ENCODE data around the gene TMEFF2.

TMEFF2 gene

GRCh38 chr2:192007581-192008228, 187.0 kb downstream of the TMEFF2 start:
- no peak for FAIRE-seq

DNA sequence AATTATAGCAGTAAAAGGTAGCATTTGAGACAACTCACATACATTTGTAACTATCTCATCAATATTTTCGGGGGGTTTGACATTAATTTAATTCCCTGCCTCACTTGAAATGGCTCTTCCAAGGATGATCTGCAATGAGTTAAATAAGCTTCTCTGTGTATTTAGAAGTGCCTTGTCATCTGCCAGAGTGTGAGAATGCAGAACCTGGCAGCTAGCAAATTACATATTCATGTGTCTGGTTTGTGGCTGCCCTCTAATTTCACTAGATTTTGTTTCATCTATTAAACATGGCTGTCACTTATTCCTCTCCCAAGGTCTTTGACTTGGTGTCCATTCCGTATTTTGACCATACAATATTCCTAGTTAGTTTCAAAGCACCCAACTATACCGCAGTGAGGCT, 189.5 kb downstream of the TMEFF2 start:
- no peak for FAIRE-seq

DNA sequence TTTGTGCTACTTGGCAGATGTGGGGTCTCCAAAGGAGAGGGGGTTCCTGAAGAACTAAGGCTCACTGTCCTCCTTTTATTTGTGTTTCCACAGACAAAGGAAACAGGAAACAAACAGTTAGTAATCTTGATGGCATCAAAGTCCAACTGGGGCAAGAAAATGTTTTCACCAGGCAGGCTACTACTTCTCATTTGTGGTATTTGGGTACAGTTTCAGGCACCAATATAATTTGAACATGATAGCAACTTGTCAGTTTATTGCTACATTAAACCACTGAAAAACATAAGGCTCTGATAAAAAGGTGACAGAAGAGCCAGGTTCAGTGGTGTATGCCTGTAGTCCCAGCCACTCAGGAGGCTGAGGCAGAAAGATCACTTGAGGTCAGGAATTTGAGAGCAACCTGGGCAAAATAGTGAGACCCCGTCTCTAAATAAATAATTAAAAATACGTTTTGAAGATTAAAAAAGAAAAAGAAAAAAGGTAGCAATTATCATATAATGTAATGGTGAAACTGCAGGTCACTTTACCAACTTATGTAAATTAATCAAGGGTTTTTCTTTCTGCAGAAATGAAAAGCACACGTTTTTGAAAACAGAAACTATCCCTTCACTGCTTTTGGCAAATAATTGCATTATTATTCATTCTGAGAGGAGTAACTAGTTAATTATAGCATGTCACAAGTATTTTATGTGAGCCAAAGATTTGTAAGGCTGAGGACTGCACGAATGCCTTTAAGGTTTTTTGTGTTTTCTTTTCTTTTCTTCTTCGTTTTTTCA, 190.4 kb downstream of the TMEFF2 start:
- FAIRE-seq = no peak

DNA sequence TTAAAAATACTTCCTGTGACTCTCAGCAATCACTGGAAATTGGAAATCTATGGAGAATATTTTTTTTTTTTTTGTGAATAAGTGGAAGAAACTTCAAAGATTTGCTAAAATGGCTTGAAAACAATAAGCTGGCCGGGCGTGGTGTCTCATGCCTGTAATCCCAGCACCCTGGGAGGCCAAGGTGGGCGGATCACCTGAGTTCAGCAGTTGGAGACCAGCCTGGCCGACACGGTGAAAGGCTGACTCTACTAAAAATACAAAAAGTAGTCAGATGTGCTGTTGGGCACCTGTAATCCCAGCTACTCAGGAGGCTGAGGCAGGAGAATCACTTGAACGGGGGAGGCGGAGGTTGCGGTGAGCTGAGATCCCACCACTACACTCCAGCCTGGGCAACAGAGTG, 192.3 kb downstream of the TMEFF2 start:
- FAIRE-seq = no peak

- no peak for FAIRE-seq
These were observed 194.3 kb downstream of the TMEFF2 start for GRCh38 chr2:192000196-192000980.

GRCh38 chr2:191999101-191999841, 195.5 kb downstream of the TMEFF2 start:
- no peak for FAIRE-seq

- FAIRE-seq = no peak
These were observed 199.4 kb downstream of the TMEFF2 start for GRCh38 chr2:191995285-191995684.

GRCh38 chr2:191994749-191995148, 200.0 kb downstream of the TMEFF2 start:
- no peak for FAIRE-seq

GRCh38 chr2:191991442-191991841, 203.3 kb downstream of the TMEFF2 start:
- no peak for FAIRE-seq

- no peak for FAIRE-seq
These were observed 209.0 kb downstream of the TMEFF2 start for GRCh38 chr2:191985740-191986139.

DNA sequence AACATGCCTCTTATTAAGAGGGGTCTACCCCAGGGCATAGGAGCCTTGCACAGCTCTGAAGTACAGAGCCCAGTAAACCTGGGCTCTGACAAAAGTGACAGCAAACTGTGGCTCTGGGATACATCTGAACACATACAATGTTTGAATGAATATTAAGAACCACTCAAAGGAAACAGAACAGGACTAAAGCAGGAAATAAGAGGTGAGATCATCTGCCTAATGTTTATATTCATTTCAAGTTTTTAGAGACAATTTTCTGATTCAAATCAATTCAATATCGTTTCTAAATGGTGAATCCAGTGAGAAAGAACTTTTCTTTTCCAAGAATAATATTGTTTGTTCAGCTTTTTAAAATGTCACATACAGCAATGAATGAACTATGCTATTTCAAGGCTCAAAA, 211.1 kb downstream of the TMEFF2 start:
- no peak for FAIRE-seq

- no peak for FAIRE-seq
These were observed 211.5 kb downstream of the TMEFF2 start for GRCh38 chr2:191983186-191983585.

DNA sequence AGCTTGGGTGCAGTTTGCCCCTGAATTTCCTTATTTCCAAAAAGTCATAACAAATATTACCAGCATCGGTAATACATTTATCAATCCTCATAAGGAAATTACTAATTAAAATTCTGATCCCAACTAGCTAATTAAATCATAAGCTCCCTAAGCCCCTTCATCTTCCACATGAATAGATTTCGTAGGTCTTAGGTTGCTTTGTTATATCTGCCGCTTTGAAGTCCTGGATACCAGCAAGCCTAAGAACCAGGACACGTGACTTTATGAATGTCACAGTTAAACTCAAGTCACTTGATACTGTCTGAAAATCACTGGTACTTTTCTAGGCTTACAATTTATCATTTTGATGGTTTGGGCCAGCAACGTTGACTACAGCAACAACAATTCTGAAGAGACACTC, 213.0 kb downstream of the TMEFF2 start:
- no peak for FAIRE-seq

DNA sequence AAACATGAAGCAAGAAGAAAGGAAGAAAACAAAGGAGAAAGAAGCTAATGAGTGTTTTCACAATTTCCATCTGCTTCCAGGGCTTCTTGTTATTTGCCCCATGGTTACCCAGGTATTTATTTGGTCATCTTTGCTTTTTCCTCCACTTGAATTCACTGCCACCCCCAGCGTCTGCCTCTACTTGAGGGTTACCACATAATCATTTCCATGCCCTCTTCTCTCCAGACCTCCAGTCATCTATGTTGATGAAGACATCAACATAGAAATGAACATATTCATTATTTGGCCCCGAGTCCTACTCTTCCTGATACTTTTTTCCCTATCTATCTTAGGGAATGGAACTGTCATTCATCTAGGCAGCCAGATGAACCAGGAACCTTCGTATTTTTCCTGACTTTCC, 214.2 kb downstream of the TMEFF2 start:
- no peak for FAIRE-seq

DNA sequence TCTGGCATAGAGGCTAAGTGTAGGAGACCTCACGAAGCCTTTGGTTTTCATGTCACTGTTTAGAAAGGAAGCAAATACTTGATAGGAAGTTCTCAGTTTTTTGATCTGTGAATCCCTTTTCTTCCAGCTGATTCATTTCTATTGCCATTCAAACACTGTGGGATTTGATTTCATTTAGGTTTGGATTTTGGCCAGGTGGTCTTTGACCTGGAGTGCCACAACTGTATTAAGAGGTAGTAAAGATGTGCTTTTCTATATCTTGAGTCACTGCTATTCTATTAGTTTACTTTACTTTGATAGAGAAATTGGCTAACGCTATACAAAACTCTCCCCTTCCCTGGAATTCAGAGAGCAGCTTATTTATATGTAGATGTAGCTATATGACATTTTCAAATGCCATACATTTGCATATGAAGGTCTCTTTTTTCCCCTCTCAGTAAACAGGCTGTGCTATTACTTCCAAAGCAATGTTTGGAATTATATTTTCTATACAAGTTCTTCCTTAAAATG, 215.5 kb downstream of the TMEFF2 start:
- no peak for FAIRE-seq

- FAIRE-seq = no peak
These were observed 217.0 kb downstream of the TMEFF2 start for GRCh38 chr2:191977754-191978153.

DNA sequence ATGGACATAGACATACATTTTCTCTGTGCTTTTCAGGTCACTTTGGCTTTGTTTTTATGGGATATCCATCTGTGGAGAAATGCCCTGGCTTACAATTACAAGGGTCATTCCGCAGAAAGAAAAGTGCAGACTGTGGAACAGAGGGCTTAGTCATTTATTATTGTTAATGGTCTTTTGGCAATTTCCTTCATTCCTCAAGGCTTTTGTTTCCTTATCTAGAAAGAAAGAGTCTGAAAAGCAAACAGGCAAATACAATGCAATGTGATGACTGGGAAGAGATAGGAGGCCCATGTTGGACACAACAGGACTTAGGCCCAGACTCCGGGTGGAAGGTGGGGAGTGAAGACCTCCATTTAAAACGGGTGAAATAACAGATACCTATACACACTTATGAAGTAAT, 218.3 kb downstream of the TMEFF2 start:
- no peak for FAIRE-seq

DNA sequence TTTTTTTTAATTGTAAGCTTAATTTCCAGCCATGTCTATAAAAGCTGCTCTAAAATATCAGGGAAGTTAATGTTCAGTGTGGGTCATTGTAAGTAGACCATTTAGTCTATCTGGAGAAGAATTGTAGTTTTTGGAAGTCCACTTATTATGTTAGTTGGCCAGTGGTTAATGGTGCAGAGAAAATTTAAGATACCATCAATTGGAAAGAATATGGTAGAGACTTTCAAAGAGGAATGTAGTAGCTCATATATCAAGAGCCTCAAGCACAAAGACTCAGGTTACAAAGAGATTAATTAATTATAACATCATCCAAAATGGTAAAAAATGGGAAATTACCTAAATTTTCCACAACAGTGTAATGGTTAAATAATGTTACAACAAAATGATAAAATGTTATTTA, 220.1 kb downstream of the TMEFF2 start:
- FAIRE-seq = no peak

DNA sequence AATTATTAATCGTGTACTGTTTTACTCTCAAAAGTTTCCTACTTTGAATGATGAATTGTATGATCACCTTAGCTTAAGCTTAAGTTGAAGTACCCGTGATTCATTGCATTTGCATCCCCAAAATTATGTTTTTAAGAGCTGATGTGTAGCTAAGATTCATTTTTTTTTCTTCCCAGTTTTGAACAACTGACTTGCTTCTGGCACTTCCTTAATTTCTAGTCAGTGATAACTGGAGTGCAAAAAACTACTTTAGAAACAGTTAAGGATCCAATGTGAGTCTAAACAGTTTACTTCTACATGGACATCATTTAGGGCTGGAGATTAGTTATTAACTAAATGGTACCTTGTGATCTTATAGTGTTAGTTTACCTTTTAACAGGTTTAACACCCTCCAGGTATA, 223.9 kb downstream of the TMEFF2 start:
- no peak for FAIRE-seq

- FAIRE-seq = no peak
These were observed 226.6 kb downstream of the TMEFF2 start for GRCh38 chr2:191968120-191968519.

GRCh38 chr2:191965733-191966132, 229.0 kb downstream of the TMEFF2 start:
- no peak for FAIRE-seq

- no peak for FAIRE-seq
These were observed 233.2 kb downstream of the TMEFF2 start for GRCh38 chr2:191961556-191961955.

DNA sequence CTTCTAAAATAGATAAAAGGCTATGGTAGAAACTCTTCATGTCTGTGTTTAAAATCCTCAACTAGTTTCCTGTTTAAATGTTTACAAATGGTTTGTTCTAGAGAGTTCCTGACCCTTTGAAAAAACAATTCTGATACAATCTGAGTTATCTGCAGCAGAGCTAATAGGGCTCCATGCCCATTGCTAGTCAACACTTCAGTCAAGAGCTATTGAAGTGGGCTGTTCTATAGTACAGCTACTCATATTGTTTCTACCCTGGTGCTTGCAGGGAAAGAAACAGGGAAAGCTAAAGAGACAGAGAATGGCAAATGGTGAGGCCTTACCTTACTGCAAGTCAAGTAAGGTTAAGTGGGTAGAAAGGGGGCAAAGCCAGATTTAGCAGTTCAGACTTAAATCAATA, 235.5 kb downstream of the TMEFF2 start:
- no peak for FAIRE-seq

Data from islet of Langerhans (tissue), 1 donor.